OCI-LY7 (cell line): ENCODE measurements around the gene ISOC2. TPM values are rescaled to one million over a fixed set of nuclear protein-coding genes. Genes with fewer than 3 reads are reported as not detected.

Experiments used
- BruUV-seq: library from RNA; stranded (reverse); fragments of 400-500 nt; replicated peaks from 2 replicates; lab custom pipeline; 2021; lab: Mats Ljungman, UMichigan
- CTCF ChIA-PET: fragments of 300-600 bp; sonication (Branson Sonifier 250); formaldehyde crosslinking; loops from one replicate; lab custom pipeline; 2022; ENCODE audit warnings: antibody characterized with exemption; ENCODE audit not compliant: unreplicated experiment; lab: Charles Lee
- POLR2A ChIA-PET: fragments of 300-600 bp; sonication (Branson Sonifier 250); formaldehyde crosslinking; loops from one replicate; lab custom pipeline; 2022; ENCODE audit warnings: antibody characterized with exemption; lab: Charles Lee
- DNase-seq: peaks from one replicate; pipeline ENCODE4 v3.0.0-alpha.2; 2015; ENCODE audit warnings: low spot score
- H2AFZ ChIP-seq: fragments of 200-600 bp; sonication (generic), shearing (Covaris generic); 2 replicates; pipeline ENCODE4 v1.6.1; 2014; ENCODE audit warnings: mild to moderate bottlenecking, antibody characterized with exemption, low read length, moderate library complexity
- H3K27ac ChIP-seq: fragments of 200-600 bp; sonication (generic); 2 replicates; pipeline ENCODE4 v1.5.1; 2014; ENCODE audit warnings: mixed run types, low read depth, mild to moderate bottlenecking, moderate library complexity, low read length, inconsistent platforms; ENCODE audit not compliant: poor library complexity, severe bottlenecking
- H3K36me3 ChIP-seq: fragments of 200-600 bp; sonication (generic); 2 replicates; pipeline ENCODE4 v1.6.1; 2014; ENCODE audit warnings: mild to moderate bottlenecking, antibody characterized with exemption, low read length, moderate library complexity, mixed read lengths; ENCODE audit not compliant: insufficient read depth
- H3K4me1 ChIP-seq: fragments of 200-600 bp; sonication (generic); 2 replicates; pipeline ENCODE4 v1.5.1; 2014; ENCODE audit warnings: mild to moderate bottlenecking, low read length; ENCODE audit not compliant: insufficient read depth, poor library complexity, severe bottlenecking
- H3K4me2 ChIP-seq: fragments of 200-600 bp; sonication (generic); 2 replicates; pipeline ENCODE4 v1.6.1; 2014; ENCODE audit warnings: mild to moderate bottlenecking, low read length
- H3K4me3 ChIP-seq: fragments of 200-600 bp; sonication (generic); 2 replicates; pipeline ENCODE4 v1.5.1; 2014; ENCODE audit warnings: mild to moderate bottlenecking, low read depth, low read length; ENCODE audit not compliant: poor library complexity, severe bottlenecking
- H3K79me2 ChIP-seq: fragments of 200-600 bp; sonication (generic); 2 replicates; pipeline ENCODE4 v1.6.1; 2016; ENCODE audit warnings: low read depth, mild to moderate bottlenecking, low read length, moderate library complexity, mixed read lengths; ENCODE audit not compliant: insufficient read depth
- H3K9me2 ChIP-seq: fragments of 200-600 bp; sonication (generic); 2 replicates; pipeline ENCODE4 v1.6.1; 2016; ENCODE audit warnings: mild to moderate bottlenecking, low read length, mixed read lengths; ENCODE audit not compliant: insufficient read depth
- H3K9me3 ChIP-seq: fragments of 200-600 bp; sonication (generic); 2 replicates; pipeline ENCODE4 v1.6.1; 2014; ENCODE audit warnings: mild to moderate bottlenecking, mixed run types, low read length, mixed read lengths
- H4K20me1 ChIP-seq: fragments of 200-600 bp; sonication (generic); 2 replicates; pipeline ENCODE4 v1.6.1; 2014; ENCODE audit warnings: mild to moderate bottlenecking, antibody characterized with exemption, low read length, moderate library complexity, mixed read lengths; ENCODE audit not compliant: insufficient read depth
- EZH2phosphoT487 ChIP-seq: fragments of 200-600 bp; sonication (generic); IDR thresholded peaks from 2 replicates; pipeline ENCODE4 v1.6.1; 2018; ENCODE audit warnings: low read depth, borderline replicate concordance, mild to moderate bottlenecking, mixed run types, antibody characterized with exemption, low read length, moderate library complexity, mixed read lengths
- intact Hi-C: fragments of 100-400 bp; cut with micrococcal nuclease; formaldehyde crosslinking; loops from one replicate; pipeline ENCODE4 v1.10.0; 2022; ENCODE audit not compliant: unreplicated experiment
- total RNA-seq, 2 experiments: library from RNA; depleted of rRNA in 1 of 2; stranded (reverse); fragments of >200 nt in 1 of 2; shearing (Covaris generic) in 1 of 2; gene quantifications; 2 replicates each; pipeline ENCODE4 v1.2.3, GENCODE V29; 2014 to 2022
- TF ChIP-seq, protein P1 (sequence below): fragments of 200-600 bp; sonication (generic); conservative IDR thresholded peaks from 2 replicates; pipeline ENCODE4 v1.5.1; 2014; ENCODE audit warnings: mild to moderate bottlenecking, antibody characterized with exemption, low read length, moderate library complexity, mixed read lengths

Gene ISOC2
- total RNA-seq, 2 experiments from 2014 or later = 37.0 to 115 TPM

GRCh38 chr19:55457683-55458457 is 3.6 kb downstream of the ISOC2 start:
- peaks cover 15% of the 10 kb centered on the region for H3K36me3 ChIP-seq
- H3K9me3 ChIP-seq = no peaks in the 10 kb centered on the region
- H2AFZ ChIP-seq = no peak overlapping the region
- POLR2A ChIA-PET = no interaction called here
- no peaks in the 10 kb centered on the region for H3K9me2 ChIP-seq
- TF ChIP-seq, protein P1, sequence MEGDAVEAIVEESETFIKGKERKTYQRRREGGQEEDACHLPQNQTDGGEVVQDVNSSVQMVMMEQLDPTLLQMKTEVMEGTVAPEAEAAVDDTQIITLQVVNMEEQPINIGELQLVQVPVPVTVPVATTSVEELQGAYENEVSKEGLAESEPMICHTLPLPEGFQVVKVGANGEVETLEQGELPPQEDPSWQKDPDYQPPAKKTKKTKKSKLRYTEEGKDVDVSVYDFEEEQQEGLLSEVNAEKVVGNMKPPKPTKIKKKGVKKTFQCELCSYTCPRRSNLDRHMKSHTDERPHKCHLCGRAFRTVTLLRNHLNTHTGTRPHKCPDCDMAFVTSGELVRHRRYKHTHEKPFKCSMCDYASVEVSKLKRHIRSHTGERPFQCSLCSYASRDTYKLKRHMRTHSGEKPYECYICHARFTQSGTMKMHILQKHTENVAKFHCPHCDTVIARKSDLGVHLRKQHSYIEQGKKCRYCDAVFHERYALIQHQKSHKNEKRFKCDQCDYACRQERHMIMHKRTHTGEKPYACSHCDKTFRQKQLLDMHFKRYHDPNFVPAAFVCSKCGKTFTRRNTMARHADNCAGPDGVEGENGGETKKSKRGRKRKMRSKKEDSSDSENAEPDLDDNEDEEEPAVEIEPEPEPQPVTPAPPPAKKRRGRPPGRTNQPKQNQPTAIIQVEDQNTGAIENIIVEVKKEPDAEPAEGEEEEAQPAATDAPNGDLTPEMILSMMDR = no peak
- no peak for TF ChIP-seq EZH2phosphoT487
- H3K4me1 ChIP-seq = peaks cover 17% of the 10 kb centered on the region
- no peak overlapping the region for H3K4me2 ChIP-seq
- no peak overlapping the region for H3K4me3 ChIP-seq
- no peak overlapping the region for H3K27ac ChIP-seq
- no TSS peak for BruUV-seq
- CTCF ChIA-PET = no interaction called here
- no peak for DNase-seq
- H3K79me2 ChIP-seq = peaks cover 8% of the 10 kb centered on the region; the same call in 1 of the 2 replicates
- intact Hi-C loops = no loop called here
- H4K20me1 ChIP-seq = no peaks in the 10 kb centered on the region

GRCh38 chr19:55456347-55456746 is 5.1 kb downstream of the ISOC2 start:
- Histone ChIP-seq H3K9me3 (no peaks in the 10 kb centered on the region), H3K4me2 (no peak overlapping the region), H3K79me2 (peaks cover 8% of the 10 kb centered on the region; the same call in 1 of the 2 replicates), H3K9me2 (no peaks in the 10 kb centered on the region), H4K20me1 (no peaks in the 10 kb centered on the region), H3K36me3 (peaks cover 15% of the 10 kb centered on the region), H3K4me3 (no peak overlapping the region), H3K4me1 (peaks cover 13% of the 10 kb centered on the region), H2AFZ (no peak overlapping the region), H3K27ac (no peak overlapping the region)
- CTCF ChIA-PET = no interaction called here
- BruUV-seq = no TSS peak
- intact Hi-C loops = no loop called here
- TF ChIP-seq, protein P1 = no peak
- TF ChIP-seq EZH2phosphoT487 = no peak
- DNase-seq = no peak
- POLR2A ChIA-PET = no interaction called here

DNA sequence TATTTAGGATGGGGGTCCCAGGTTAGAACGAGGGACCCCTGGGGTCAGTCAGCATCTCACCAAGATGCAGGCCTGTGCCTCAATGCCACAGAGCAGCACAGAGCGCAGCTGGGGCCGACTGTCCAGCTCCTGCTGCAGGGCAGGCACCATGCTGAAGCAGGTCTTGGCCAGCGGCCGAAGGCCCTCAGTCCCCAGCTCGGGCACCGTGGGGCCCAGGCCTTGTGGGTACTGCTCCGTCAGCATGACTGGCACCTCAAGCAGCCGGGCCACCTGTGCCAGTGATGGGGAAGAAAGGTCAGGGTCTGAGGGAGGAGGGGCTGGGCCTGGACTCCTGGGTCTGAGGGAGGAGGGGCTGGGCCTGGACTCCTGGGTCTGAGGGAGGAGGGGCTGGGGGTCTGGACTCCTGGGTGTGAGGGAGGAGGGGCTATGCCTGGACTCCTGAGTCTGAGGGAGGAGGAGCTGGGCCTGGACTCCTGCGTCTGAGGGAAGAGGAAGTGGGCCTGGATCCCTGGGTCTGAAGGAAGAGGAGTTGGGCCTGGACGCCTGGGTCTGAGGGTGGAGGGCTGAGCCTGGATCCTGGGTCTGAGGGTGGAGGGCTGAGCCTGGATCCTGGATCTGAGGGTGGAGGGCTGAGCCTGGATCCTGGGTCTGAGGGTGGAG is 5.7 kb downstream of the ISOC2 start:
- H2AFZ ChIP-seq = no peak overlapping the region
- peaks cover 15% of the 10 kb centered on the region for H3K36me3 ChIP-seq
- no TSS peak for BruUV-seq
- no peaks in the 10 kb centered on the region for H3K9me2 ChIP-seq
- H3K27ac ChIP-seq = no peak overlapping the region
- H3K79me2 ChIP-seq = peaks cover 6% of the 10 kb centered on the region; the same call in 1 of the 2 replicates
- H3K9me3 ChIP-seq = no peaks in the 10 kb centered on the region
- peaks cover 10% of the 10 kb centered on the region for H3K4me1 ChIP-seq
- DNase-seq = no peak
- no peak overlapping the region for H3K4me3 ChIP-seq
- no peaks in the 10 kb centered on the region for H4K20me1 ChIP-seq
- intact Hi-C loops = no loop called here
- TF ChIP-seq, protein P1 = no peak
- no peak for TF ChIP-seq EZH2phosphoT487
- no peak overlapping the region for H3K4me2 ChIP-seq
- ChIA-PET POLR2A (no interaction called here), CTCF (no interaction called here)
